H1 (cell line): ENCODE measurements around the gene PNRC2. TPM values are rescaled to one million over a fixed set of nuclear protein-coding genes. Genes with fewer than 3 reads are reported as not detected.

Experiments used
- CREB1 ChIP-seq: IDR thresholded peaks from 2 replicates; pipeline ENCODE4 v1.6.1; 2012; ENCODE audit warnings: inconsistent platforms
- EP300 ChIP-seq, 2 experiments: IDR thresholded peaks; 1 replicate in 1 of 2; 2 replicates in 1 of 2; pipeline ENCODE4 v1.6.1; 2011 to 2012; ENCODE audit warnings: low read depth in 2 of 2, low read length in 2 of 2, mild to moderate bottlenecking in 2 of 2, borderline replicate concordance in 1 of 2, inconsistent platforms in 1 of 2, moderate library complexity in 1 of 2
- FOSL1 ChIP-seq: IDR thresholded peaks from 2 replicates; pipeline ENCODE4 v1.6.1; 2011; ENCODE audit warnings: mild to moderate bottlenecking, low read depth, low read length, moderate library complexity; ENCODE audit not compliant: insufficient read depth
- HDAC2 ChIP-seq, 2 experiments: fragments of 300-600 bp in 1 of 2; sonication (generic) in 1 of 2; IDR thresholded peaks; 2 replicates each; pipeline ENCODE4 v1.6.1; 2011 to 2012; ENCODE audit warnings: low read depth in 2 of 2, low read length in 2 of 2, mild to moderate bottlenecking in 2 of 2, moderate library complexity in 2 of 2, borderline replicate concordance in 1 of 2, inconsistent platforms in 1 of 2
- KDM1A ChIP-seq: fragments of 200-600, 300-600 bp; sonication (generic); IDR thresholded peaks from 2 replicates; pipeline ENCODE4 v1.7.1; 2016; ENCODE audit warnings: mild to moderate bottlenecking, low read length, borderline replicate concordance
- MAFK ChIP-seq: IDR thresholded peaks from 2 replicates; pipeline ENCODE4 v1.6.1; 2012; ENCODE audit warnings: low read depth, mild to moderate bottlenecking, improper control_type of control experiment, low read length
- NANOG ChIP-seq: IDR thresholded peaks from 2 replicates; pipeline ENCODE4 v1.6.1; 2011; ENCODE audit warnings: low read length, low read depth, mild to moderate bottlenecking, inconsistent platforms; ENCODE audit not compliant: insufficient read depth, poor library complexity, severe bottlenecking
- POLR2AphosphoS5 ChIP-seq: IDR thresholded peaks from 2 replicates; pipeline ENCODE4 v1.6.1; 2011; ENCODE audit warnings: low read depth, low read length
- RBBP5 ChIP-seq: IDR thresholded peaks from 2 replicates; pipeline ENCODE4 v1.7.1; 2012; ENCODE audit warnings: low read depth, mild to moderate bottlenecking, inconsistent platforms, low read length, moderate library complexity, borderline replicate concordance
- RNF2 ChIP-seq: fragments of 200-900, 300-1000 bp; sonication (generic); IDR thresholded peaks from 2 replicates; pipeline ENCODE4 v1.7.1; 2016; ENCODE audit warnings: borderline replicate concordance, low read depth, mild to moderate bottlenecking, antibody characterized with exemption, low read length; ENCODE audit not compliant: poor library complexity, severe bottlenecking; ENCODE audit errors: missing control alignments
- SAP30 ChIP-seq: fragments of 300-600 bp; sonication (generic); IDR thresholded peaks from 2 replicates; pipeline ENCODE4 v1.7.1; 2012; ENCODE audit warnings: low read length, moderate library complexity, mild to moderate bottlenecking, inconsistent platforms; ENCODE audit not compliant: insufficient read depth, insufficient replicate concordance
- SIN3A ChIP-seq, 2 experiments: IDR thresholded peaks in 1 of 2; conservative IDR thresholded peaks in 1 of 2; 2 replicates each; pipeline ENCODE4 v1.6.1; 2011 to 2012; ENCODE audit warnings: low read length in 2 of 2, improper control_type of control experiment in 1 of 2, low read depth in 1 of 2, mild to moderate bottlenecking in 1 of 2
- SIRT6 ChIP-seq: IDR thresholded peaks from one replicate; pipeline ENCODE4 v1.7.1; 2012; ENCODE audit warnings: low read length, inconsistent platforms
- SIX5 ChIP-seq: IDR thresholded peaks from 2 replicates; pipeline ENCODE4 v1.6.1; 2011; ENCODE audit warnings: mild to moderate bottlenecking, low read depth, low read length
- SP4 ChIP-seq: IDR thresholded peaks from 2 replicates; pipeline ENCODE4 v1.6.1; 2012; ENCODE audit warnings: low read length, inconsistent platforms
- SRF ChIP-seq: IDR thresholded peaks from 2 replicates; pipeline ENCODE4 v1.6.1; 2011; ENCODE audit warnings: mild to moderate bottlenecking, low read depth, low read length, moderate library complexity
- SUZ12 ChIP-seq: fragments of 200-600 bp; sonication (generic); IDR thresholded peaks from 2 replicates; pipeline ENCODE4 v1.6.1; 2012; ENCODE audit warnings: mild to moderate bottlenecking, inconsistent platforms, low read length, moderate library complexity, mixed read lengths
- TBP ChIP-seq: IDR thresholded peaks from 2 replicates; pipeline ENCODE4 v1.6.1; 2011; ENCODE audit warnings: low read depth, low read length, improper control_type of control experiment
- TCF12 ChIP-seq: IDR thresholded peaks from 2 replicates; pipeline ENCODE4 v1.6.1; 2011; ENCODE audit warnings: low read depth, mild to moderate bottlenecking, low read length
- TEAD4 ChIP-seq: IDR thresholded peaks from 2 replicates; pipeline ENCODE4 v1.6.1; 2012; ENCODE audit warnings: low read depth, low read length, inconsistent platforms, mixed read lengths
- polyA plus RNA-seq, 7 experiments: library from polyadenylated mRNA; depleted of rRNA in 3 of 7; stranded (reverse) in 5 of 7; unstranded in 2 of 7; fragments of >200 nt in 5 of 7; fragments of 200-250 nt in 2 of 7; gene quantifications; 1 replicate in 5 of 7; 2 replicates in 1 of 7; 4 replicates in 1 of 7; pipeline versions ENCODE4 v1.2.1 to v1.2.3, GENCODE V29; 2011 to 2013; ENCODE audit warnings: missing spikeins in 2 of 7, mixed read lengths in 2 of 7
- total RNA-seq: library from RNA; stranded (reverse); fragmentation: NEBNext Ultra II Directional; extraction: Animal tissue kit (Norgen Biotek cat#: 25700); gene quantifications from 2 replicates; pipeline ENCODE4 v1.2.1, GENCODE V29; 2021
- TF ChIP-seq, protein P1 (sequence below): IDR thresholded peaks from 2 replicates; pipeline ENCODE4 v1.6.1; 2012; ENCODE audit warnings: low read length, inconsistent platforms

The PNRC2 gene
- total and polyA plus RNA-seq, 2 of the 8 experiments (the other 6 are each of a cell fraction or from before 2014, with no cell fraction given), result 57.5 to 147 TPM

DNA sequence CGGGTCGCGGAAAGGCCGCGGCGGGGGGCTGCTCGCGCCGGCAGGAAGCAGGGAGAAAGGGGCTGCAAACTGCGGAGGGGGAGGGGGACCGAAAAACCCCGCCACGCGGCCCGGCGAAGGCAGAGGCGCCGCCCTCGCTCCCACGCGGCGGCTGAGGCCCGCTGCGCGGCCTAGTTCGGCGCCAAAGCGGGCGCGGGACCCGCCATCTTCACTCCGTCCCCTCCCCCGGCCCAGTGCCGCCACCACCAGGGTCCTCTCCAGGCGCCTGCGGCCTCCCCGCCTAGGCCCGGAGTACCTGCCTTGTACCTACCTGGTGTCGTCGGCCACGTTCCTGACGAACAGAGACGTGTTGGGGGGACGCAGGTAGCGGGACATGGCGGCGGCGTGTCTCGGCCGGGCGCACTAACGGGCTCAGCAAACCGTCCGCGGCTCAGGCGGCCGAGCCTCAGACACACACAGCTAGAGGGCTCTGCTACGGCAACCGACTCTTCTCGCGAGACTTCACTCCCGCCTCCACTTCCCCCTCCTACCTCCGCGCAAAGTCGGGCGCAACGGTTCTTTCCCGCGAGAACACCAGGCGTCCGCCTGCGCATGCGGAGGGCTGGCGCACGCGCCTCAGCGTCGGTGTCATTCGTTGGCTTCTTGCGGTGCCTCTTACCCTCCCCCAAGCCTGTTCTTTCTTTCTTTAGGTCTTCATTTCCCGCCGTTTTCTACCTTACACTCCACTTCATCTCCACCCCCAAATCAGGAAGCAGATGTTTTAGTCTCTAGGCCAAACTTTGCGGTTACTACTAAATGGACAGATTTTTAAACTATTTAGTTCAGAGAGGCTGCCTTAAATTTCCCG is 20.5 kb downstream of the PNRC2 start, which contains the start of gene SRSF10 (continued):
- TF ChIP-seq NANOG, result peak; percentile 34
- no peak for TF ChIP-seq SIX5
- no peak for TF ChIP-seq RNF2
- TF ChIP-seq CREB1, result peak; percentile 62
- no peak for TF ChIP-seq TCF12
- TF ChIP-seq SIN3A (conservative IDR thresholded peaks at IDR 0.05 in 1 of 2, IDR thresholded peaks at IDR 0.05 in 1 of 2; ENCODE audit: low read depth in 1 of 2, low read length in 2 of 2), result peak in 1 of 2 experiments; percentile 13; a peak in 1 of 4 replicates
- TF ChIP-seq TBP, result peak; percentile 74; the same call in 1 of the 2 replicates
- no peak for TF ChIP-seq MAFK
- no peak for TF ChIP-seq HDAC2 (IDR thresholded peaks at IDR 0.05; ENCODE audit: borderline replicate concordance in 1 of 2, low read depth in 2 of 2, low read length in 2 of 2)
- TF ChIP-seq SP4, result peak; percentile 78; the same call in 1 of the 2 replicates
- TF ChIP-seq RBBP5, result peak; percentile 32; the same call in 1 of the 2 replicates
- no peak for TF ChIP-seq FOSL1
- TF ChIP-seq SUZ12, result no peak
- TF ChIP-seq SIRT6, result no peak
- TF ChIP-seq POLR2AphosphoS5, result peak; percentile 96
- no peak for TF ChIP-seq SAP30
- TF ChIP-seq, protein P1, sequence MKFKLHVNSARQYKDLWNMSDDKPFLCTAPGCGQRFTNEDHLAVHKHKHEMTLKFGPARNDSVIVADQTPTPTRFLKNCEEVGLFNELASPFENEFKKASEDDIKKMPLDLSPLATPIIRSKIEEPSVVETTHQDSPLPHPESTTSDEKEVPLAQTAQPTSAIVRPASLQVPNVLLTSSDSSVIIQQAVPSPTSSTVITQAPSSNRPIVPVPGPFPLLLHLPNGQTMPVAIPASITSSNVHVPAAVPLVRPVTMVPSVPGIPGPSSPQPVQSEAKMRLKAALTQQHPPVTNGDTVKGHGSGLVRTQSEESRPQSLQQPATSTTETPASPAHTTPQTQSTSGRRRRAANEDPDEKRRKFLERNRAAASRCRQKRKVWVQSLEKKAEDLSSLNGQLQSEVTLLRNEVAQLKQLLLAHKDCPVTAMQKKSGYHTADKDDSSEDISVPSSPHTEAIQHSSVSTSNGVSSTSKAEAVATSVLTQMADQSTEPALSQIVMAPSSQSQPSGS, result peak; percentile 84
- no peak; the same call in 1 of the 2 replicates for TF ChIP-seq SRF
- no peak for TF ChIP-seq EP300 (IDR thresholded peaks at IDR 0.05; ENCODE audit: borderline replicate concordance in 1 of 2, low read depth in 2 of 2, low read length in 2 of 2)
- TF ChIP-seq KDM1A, result no peak; the same call in 1 of the 2 replicates
- no peak for TF ChIP-seq TEAD4
